ENCODE measurements around the gene COMMD8. TPM values are rescaled to one million over a fixed set of nuclear protein-coding genes. Genes with fewer than 3 reads are reported as not detected.

COMMD8 gene
- total RNA-seq, 1 experiment from 2014 or later = 10.9 TPM

GRCh38 chr4:47468706-47469365 lies 5.3 kb upstream of the COMMD8 start:
- H3K9me3 ChIP-seq (ENCODE audit: control insufficient read depth, low read depth, low read length) = no peaks in the 10 kb centered on the region
- no peak overlapping the region for H3K14ac ChIP-seq (ENCODE audit: insufficient read depth, low read length)
- no peaks in the 10 kb centered on the region for H4K20me1 ChIP-seq (ENCODE audit: control insufficient read depth, insufficient read depth, insufficient read length)
- H3K36me3 Mint-ChIP-seq (ENCODE audit: insufficient read depth in 1 of 3, low read depth in 3 of 3) = no peaks in the 10 kb centered on the region
- no peak overlapping the region for H4K91ac ChIP-seq (ENCODE audit: insufficient read length, low read depth, low read length)
- no peaks in the 10 kb centered on the region for H3K79me1 ChIP-seq (ENCODE audit: insufficient read depth, low read depth, low read length, poor library complexity, severe bottlenecking)
- no peaks in the 10 kb centered on the region for H3K23me2 ChIP-seq (ENCODE audit: insufficient read length, low read depth, low read length, poor library complexity, severe bottlenecking)
- H3K18ac ChIP-seq (ENCODE audit: insufficient read length, low read depth, low read length) = no peak overlapping the region
- peak overlapping the region; percentile 61 for H2BK120ac ChIP-seq (ENCODE audit: low read depth, low read length, poor library complexity, severe bottlenecking)
- no peak overlapping the region for H2BK15ac ChIP-seq (ENCODE audit: low read depth, low read length)
- no peak overlapping the region for H3K4ac ChIP-seq (ENCODE audit: low read depth, low read length)
- no peak overlapping the region for H3K4me3 Mint-ChIP-seq
- H2AFZ ChIP-seq (ENCODE audit: low read length) = no peak overlapping the region
- no peak overlapping the region for H3K56ac ChIP-seq (ENCODE audit: insufficient read length, low read depth, low read length)
- no peak overlapping the region for H3K9ac ChIP-seq (ENCODE audit: extremely low read depth, insufficient read length, low read length)
- WGBS (ENCODE audit: extremely low coverage, insufficient read length, low lambda C conversion rate) = no CpG with 5 or more reads among the region's 6 CpGs
- no peak overlapping the region for H3K27ac ChIP-seq (ENCODE audit: insufficient read length, low read depth, low read length)
- H4K5ac ChIP-seq (ENCODE audit: insufficient read length, low read depth, low read length) = no peak overlapping the region
- H2AK5ac ChIP-seq (ENCODE audit: insufficient read length, low read length) = no peak overlapping the region
- no peak overlapping the region for H4K8ac ChIP-seq (replicated peaks; ENCODE audit: insufficient read length, low read depth, low read length)
- H3K27me3 ChIP-seq (ENCODE audit: insufficient read depth, low read length) = no peaks in the 10 kb centered on the region
- no peaks in the 10 kb centered on the region for H3K27me3 Mint-ChIP-seq (ENCODE audit: low read depth)
- no peak overlapping the region for H2BK5ac ChIP-seq (ENCODE audit: insufficient read length, low read length)
- H2BK20ac ChIP-seq (ENCODE audit: low read depth, low read length, poor library complexity, severe bottlenecking) = no peak overlapping the region
- H3K4me2 ChIP-seq (ENCODE audit: insufficient read depth, insufficient read length, low read length) = no peak overlapping the region
- H2BK12ac ChIP-seq (ENCODE audit: insufficient read length, low read depth, low read length) = no peak overlapping the region
- no peaks in the 10 kb centered on the region for H3K79me2 ChIP-seq (ENCODE audit: insufficient read depth, low read length)
- H3K9me3 Mint-ChIP-seq = no peaks in the 10 kb centered on the region
- H3K4me1 Mint-ChIP-seq = peaks cover 9 to 11% of the 10 kb centered on the region in 2 experiments
- no peak for DNase-seq
- no peaks in the 10 kb centered on the region; the same call in 1 of the 2 replicates for H3K4me1 ChIP-seq (ENCODE audit: insufficient read depth, low read length)
- H3K23ac ChIP-seq (ENCODE audit: insufficient read length, low read depth, low read length) = no peak overlapping the region
- no peak overlapping the region for H3K27ac Mint-ChIP-seq
- no peak for TF ChIP-seq CTCF (conservative IDR thresholded peaks at IDR 0.05)
- no peak overlapping the region for H3T11ph ChIP-seq (ENCODE audit: low read length)

Measured in H9 (cell line).